NCI-H2196 (cell line): ENCODE results near the gene ADGRD1.

Experiments
- DNase-seq: peaks from one replicate; lab custom pipeline; 2025; ENCODE audit not compliant: unreplicated experiment; lab: John Stamatoyannopoulos, UW

The ADGRD1 gene

DNA sequence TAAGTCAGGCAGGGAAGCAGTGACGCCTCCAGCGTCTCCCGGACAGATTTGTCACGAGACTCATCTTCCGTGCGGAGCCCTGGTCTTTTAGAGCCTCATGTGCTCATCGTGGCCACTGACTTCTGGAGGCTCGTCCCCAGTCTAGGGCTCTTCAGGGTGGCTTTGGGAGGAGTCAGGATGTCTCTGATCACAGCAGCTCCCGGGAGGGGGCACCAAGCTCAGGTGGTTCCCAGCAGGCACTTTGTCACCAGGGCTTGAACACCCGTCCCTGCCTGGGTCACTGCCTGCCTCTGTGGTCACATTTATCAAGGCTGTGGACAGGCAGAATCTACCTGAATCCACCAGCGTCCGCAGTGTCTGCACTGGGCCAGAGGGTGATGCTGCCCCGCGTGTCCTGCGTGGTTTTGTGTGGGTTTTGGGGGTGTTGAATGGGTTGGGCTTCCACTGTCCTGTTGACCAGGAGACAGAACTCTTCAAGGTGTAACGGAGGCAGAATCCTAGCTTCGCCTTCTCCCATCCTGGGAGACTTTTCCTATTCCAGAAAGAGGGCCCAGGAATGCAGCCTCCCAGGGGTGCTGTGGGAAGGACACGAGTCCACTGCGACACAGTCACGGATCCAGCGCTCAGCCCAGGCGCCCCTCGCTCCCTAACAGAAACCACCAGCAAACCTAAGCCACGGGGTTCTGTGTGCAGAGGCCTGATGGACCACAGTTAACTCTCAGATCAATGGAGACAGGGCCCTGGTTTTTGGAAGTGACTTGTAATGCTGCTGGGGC lies 132.3 kb downstream of the ADGRD1 start:
- DNase-seq = no peak

DNA sequence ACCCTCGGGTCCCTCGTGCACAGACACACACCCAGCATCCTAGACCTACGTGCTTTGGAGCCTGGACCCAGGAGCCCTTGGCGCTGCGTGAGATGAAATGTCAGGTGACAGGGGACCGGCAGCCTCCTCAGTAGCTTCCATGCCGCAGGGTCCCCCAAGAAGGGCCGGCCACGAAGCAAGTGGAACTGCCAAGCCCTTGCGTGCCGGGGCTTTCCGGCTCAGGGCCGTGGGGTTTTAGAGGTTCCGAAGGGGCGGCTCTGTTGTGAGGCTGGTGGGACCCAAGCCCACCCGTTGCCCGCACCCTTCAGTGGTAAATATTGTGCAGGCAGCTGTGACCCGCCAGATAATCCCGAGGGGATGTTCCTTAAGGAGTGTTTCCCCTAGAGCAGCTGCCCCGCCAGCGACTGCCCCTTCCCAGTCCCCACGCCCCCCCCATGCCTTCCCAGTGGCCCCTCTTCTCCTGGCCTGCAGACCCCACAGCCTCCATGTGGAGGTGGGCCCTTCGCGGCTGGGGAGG lies 133.7 kb downstream of the ADGRD1 start:
- DNase-seq = no peak

DNA sequence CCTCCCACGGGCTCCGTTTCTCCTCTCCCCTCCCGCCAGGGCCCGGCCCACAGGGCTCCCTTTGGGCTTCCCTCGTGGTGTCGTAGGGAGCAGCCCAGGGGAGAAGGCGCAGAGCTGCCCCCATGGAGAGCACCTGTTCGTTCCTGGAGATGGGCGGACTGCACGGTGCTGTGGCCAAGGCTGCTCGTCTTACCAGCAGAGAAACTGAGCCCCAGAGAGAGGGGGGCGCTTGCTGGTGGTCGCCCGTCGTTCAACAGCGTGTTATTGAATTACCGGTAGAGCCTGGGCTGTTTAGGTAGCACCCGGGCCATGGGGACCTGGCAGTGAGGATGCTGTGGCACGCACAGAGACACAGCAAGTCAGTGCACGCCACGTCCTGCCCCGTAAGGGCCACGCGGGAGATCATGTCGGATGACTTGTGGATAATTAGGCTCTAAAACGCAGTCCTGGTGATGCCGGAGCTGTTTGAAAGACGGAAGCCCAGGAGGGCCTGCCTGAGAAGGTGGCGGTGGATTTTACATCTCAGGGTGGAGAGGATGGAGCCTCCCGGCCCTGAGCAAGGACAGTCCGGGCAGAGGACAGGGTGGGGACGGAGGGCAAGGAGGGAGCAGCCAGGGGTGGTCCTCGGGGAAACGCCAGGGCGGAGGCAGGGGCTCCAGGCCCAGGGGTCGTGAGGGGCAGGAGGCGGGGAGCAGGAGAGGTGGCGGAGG lies 134.4 kb downstream of the ADGRD1 start:
- no peak for DNase-seq

DNA sequence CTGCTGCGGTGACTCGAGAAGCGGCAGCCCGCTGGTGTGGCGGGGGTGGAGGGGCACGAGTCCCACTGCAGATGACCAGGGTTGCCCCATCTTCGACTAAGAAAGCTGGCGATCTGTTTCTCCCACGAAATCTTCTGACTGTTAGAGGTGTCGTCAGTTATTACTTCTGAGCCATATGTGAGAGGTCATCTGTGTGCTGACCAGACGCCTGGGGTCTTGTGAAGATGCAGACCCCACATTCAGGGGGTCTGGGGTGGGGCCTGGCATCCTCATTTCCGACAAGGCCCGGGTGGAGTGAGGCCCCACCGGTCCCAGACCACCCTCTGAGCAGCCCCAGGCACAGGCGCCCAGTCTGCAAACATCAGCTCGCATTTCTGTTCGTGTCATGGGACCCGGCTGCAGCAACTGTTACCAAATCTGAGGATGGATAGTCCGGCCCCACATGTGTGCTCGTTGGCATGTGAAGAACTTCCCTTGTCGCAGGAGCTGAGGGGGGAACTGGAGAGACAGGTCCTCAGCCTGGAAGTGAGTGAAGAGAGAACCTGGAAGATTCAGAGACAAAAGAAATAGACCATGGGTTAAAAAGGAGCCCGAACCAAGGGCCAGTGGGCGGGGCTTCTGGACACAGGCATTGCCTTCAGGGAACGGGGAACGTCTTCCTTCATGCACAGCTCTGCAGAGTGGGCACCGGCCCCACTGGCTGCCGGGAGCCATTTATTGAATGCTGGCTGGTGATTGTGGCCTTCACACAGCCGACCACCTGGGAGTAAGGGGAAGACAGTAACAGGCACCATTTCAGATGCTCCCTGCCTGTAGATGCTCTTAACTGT lies 135.2 kb downstream of the ADGRD1 start:
- DNase-seq = no peak

DNA sequence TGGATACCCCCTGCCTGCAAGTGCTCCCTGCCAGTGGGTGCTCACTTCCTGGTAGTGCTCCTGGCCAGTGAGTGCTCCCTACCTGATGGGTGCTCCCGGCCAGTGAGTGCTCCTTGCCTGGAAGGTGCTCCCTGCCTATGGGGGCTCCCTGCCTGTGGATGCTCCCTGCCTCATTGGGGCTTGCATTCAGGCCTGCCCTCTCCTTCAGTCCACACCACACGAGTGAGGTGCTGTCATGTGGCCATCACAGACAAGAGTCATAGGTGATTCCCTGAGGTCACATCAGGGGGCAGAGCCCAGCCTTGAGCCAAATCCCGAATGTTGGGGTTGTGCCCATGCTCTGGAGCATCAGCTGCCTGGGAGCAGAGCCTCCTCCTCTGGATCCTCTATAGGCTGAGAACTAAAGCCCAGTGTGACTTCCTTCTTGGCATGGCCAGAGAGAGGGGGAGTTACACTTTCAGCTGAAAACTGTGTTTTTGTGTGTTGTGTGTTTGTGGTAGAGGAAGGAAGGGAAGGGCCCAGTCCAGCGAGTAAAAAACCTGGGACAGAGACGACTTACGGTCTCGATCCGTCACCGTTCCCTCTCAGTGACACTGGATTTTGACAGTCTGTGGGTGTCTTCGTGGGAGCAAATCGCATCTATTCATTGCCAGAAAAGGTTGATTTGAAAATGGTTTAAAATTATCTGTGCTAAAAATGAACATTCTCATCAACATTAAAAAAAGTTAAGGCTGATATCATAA lies 136.0 kb downstream of the ADGRD1 start:
- DNase-seq = no peak

DNA sequence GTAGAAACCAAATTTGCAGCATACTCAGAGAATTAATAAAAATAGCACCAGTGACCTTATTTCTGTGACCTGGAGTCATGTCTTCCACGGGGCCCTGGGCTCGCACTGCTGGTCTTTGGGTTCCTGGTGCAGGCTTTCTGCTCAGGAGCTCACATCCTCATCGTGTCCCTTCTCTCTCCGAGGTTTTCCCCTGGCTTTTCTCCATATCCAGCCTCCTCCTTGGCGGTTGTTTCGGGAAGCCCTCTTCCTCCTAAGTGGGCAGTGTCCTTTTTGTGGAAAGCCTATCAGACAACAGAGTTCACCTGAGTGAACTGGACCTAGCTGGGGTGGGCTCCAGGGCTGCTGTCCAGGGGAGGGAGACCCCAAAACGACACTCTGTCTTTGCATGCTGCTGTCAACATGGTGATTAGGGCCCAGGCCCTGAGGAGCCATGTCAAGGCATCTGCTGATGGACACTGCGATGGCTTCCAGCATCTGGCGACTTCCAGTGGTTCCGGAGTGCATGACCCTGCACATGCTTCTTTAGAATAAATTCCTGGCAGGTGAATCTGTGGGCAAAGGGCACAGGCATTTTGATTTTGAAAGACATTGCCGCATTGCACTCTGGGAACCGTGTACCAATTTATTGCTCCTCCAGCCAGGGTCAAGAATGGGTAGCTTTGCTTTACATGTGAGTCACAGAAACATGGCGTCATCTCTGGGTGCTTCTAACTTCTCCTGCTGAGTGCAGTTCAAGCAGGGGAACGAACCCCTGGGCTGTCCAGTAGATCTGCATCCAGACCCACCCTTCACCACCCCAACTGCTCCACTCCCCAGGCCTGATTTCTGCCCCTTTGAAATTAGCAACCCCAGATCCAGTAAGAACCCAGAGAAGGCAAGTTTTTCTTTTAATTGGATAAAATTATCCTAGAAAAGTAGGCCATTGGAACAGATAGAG lies 136.8 kb downstream of the ADGRD1 start:
- no peak for DNase-seq

DNA sequence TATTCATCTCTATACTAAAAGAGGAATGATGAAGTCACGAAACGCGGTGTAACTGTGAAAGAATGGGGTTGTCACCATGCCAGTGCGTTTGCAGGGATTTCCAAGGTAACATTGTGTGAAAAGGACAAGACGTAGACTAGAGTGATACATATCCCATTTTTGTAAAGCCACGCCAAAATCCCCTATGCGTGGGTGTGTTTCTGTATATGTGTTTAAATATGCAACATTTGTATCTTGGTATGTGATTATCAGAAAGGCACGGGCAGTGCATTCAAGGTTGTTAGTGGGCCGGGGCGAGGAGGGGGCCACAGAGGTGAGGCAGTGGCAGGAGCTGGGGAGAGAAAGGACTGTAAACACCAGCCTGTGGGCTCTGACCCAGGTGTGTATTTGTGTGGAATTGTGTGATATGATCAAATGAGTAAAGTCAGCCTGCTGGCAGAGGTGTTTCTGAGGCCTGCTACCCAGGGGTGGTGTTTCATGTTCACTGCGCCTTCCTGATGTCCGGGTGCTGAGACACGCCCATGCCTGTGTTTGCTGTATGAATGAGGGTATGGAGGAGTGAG lies 137.8 kb downstream of the ADGRD1 start:
- no peak for DNase-seq

DNA sequence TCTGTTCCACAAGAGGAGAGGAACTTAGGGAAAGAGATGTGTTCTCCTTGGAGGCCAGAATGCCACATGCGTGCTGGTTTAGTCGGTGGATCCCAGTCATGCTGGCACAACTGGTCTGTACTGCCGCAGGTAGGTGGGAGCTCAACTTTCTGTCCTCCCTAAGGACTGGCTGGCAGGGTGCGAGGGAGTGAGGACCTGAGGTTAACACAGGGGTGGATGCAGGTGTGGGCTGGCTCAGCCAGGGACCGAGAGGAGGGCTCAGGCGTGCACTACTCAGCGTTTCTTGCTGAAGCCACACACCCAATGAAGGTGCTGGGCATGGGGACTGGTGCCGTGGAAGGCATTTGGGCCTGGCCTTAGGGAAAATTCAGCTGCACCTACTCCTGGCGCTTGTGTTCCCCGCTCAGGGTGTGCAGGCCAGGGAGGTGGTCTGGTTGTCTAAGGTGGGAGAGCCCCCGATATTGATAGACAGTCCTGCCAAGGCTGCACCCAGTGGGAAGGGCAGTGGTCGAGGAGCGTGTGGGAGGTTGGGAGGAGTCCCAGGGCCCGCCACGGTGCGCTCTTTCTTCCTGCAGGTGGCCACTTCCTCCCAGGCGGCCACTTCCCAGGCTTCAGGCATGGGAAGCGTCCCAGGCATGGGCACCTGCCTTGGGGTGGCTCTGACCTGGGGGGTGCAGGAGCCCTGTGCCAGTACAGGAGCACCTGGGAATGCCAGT lies 138.4 kb downstream of the ADGRD1 start:
- no peak for DNase-seq

DNA sequence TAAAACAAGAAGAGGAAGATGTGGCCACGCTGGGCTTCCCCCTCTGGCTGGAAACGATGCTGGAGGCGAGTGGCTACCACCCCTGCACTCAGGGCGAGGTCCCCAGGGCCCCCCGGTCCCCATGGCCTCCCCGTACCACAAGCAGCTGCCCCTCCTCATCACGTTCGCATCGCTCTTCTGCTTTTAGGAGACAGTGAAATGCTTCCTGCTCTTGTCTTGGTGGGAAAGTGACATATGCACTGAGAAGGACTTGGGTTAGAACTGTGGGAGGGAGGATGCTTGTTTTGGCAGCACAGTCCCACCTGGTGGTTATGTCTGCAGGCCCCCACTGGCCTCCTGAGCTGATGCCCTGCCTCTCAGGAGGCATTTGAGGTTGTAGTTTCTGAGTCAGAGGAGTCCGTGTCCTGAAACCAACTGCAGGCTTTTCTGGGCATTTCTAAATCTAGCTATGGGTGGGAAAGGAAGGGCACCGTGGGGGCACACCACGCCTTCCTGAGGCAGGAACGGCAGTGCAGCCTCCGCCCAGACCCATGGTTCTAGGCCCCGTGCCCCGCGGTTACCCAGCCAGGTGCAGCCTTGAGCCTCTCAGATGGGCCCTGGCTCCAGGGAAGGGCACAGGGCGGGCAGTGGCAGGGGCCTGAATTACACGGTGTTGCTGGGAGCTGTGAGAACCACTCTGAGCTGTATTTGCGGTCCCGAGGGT lies 139.3 kb downstream of the ADGRD1 start:
- no peak for DNase-seq

DNA sequence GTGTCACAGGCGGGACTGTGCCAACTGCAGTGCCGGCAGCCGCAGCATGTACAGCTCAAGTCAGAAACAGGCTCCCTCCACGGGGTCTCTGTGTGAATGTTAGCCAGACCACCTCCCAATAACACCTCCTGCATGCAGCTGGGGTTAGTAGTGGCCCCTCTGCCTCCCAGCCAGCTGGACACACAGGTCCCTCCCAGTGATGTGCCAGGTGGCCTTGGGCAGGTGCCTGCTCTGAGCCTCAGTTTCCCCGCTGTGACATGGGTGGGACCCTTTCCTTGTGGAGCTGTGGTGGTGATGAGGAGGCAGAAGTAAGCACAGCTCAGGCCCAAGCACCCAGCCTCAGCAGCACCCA lies 139.9 kb downstream of the ADGRD1 start:
- DNase-seq = no peak

DNA sequence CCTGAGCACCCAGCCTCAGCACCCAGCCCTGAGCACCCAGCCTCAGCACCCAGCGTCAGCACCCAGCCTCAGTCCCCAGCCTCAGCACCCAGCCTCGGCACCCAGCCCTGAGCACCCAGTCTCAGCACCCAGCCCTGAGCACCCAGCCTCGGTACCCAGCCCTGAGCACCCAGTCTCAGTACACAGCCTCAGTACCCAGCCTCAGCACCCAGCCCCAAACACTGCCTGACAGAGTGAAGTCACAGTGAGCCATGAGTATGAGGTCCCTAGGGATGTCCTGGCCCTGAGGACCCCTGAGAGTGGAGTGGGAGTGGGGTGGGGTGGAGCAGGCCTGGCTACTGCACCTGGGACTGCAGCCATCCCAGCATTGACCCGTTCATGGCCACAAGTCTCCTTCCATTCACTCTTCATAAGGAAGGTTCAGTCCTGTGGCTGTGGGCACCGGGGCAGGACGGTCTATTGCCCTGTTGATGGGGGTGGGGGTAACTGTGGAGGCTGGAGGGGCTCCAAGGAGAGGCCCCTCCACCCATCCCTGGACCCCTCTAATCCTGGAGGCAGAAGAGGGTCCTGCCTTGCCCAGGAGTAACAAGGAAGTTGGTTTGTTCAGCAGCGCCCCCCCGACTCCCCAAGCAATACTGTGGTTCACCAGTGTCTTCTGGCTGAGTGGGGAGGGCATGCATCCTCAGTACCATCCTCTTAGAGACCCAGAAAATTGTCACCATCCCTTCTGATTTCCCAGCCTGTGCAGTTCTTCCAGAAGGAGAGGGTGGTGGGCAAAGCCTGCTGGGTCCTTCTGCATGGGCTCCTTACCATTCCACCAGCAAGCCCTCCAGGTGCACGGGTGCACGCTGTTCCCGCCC lies 140.5 kb downstream of the ADGRD1 start:
- DNase-seq = no peak

DNA sequence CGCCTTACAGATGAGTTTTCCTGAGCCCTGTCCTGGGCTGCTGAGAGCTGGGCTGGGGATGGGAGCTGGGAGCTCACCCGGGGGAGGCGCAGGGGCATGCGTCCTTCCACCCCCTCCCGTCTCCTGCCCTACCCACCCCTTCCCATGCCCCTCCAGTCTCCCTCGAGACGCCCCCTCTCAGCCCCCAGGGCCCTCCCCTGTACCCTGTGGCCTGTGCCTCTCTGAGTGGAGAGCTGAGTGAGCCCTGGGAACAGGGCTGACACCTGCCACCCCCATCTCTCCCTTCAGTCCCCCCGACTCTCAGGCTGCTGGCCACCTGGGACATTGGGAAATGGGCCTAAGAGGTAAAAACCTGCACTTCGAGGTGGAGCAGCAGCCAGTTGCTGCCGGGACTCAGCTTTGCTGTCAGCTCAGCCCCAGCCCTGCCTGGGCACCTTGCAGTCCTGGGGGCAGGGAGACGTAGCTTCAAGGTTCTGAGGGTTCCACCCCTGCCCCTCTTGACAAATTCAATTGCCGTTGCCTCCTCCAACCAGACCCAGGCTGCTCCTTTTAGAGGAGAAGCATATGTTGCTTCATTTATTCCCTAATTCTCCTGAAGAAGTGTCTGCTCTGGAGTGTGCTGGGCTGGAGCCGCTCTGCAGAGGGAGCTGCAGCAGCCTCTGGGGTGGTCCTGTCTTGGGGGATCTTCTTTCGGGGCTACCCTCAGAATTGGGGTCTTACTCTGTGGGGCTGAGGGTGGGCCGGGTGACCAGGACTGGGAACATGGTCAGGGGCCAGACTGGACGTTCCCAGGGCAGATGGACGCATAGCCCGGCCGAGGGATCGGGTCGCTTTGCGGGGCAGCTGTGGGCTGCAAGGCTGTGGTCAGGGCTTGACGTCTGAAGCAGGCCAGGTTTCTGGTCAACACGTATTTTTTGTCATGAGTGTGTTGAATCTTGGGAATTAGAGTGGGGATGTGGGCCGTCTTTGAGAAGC lies 141.4 kb downstream of the ADGRD1 start:
- DNase-seq = no peak

DNA sequence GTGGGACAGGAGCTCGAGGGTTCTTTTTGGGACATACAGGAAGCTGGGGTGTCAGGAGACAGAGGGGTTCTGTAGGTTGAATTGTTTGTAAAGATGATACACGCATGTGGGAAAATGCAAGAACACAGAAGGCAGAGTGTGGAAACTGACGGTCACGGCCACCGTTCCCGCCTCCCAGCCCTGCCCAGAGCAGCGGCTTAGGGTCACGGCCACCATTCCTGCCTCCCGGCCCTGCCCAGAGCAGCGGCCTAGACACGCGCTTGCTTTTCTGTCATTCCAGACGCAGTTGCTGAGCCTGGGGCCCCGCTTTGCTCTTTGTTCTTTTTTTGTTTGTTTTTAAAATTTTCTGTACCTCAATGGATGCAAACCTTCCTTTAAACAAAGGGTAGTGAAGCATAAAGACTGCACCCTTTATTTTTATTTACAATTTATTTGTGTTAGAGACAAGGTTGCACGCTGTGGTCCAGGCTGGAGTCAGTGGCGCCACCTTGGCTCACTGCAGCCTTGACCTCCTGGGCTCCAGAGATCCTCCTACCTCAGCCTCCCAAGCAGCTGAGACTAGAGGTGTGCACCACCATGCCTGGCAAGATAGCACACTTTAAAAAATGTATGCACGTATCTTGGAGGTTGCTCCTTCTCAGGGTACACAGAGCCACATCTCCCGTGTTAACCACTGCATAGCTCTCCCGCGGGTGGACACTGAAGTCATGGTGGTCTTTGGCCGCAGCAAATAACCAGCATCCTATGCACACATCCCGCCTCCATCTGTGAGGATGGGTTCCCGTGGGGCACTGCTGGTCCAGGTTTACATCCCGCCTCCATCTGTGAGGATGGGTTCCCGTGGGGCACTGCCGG lies 142.3 kb downstream of the ADGRD1 start:
- DNase-seq = no peak

DNA sequence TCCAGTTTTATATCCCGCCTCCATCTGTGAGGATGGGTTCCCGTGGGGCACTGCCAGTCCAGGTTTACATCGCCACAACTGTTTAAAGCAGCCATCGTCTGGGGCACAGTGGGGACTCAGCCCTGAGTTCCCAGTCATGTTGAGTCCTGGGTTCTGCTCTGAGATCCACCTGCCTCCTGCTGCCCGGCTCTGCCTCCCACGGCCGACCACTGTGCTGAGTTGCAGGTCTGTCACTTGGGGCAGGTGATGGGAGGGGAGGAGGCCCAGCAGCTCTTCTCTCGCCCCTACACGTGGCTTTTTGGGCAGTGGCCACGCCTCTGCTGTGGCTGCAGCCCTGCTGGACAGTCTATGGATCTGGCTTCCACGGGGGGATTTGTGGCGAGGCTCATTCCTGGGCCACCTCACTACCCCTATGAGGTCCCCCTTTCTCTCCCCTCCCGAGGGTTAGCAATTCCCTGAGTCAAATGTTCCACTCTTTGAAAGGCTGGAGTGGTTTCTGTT lies 143.0 kb downstream of the ADGRD1 start:
- DNase-seq = no peak
